SK-N-SH (cell line): ENCODE measurements around the gene PPP1R1A. TPM values are rescaled to one million over a fixed set of nuclear protein-coding genes. Genes with fewer than 3 reads are reported as not detected.

Experiments
- CTCF ChIA-PET: fragments of 300-600, 350-600 bp; formaldehyde crosslinking; extraction: SDS; loops from one replicate; lab custom pipeline; 2021; lab: Yijun Ruan, JAX
- POLR2A ChIA-PET: fragments of 350-600 bp; sonication (Branson Sonifier 250); formaldehyde crosslinking; extraction: SDS; loops from one replicate; lab custom pipeline; 2020; ENCODE audit warnings: antibody characterized with exemption, inconsistent platforms; lab: Yijun Ruan, JAX
- DNase-seq: peaks from one replicate; pipeline ENCODE4 v3.0.0; 2012
- H2AFZ ChIP-seq: fragments of 200-600 bp; sonication (generic); 2 replicates; pipeline ENCODE4 v1.8.1; 2016; ENCODE audit warnings: antibody characterized with exemption, mild to moderate bottlenecking, low read depth
- H3F3A ChIP-seq: fragments of 200-600 bp; sonication (generic); replicated peaks from 2 replicates; pipeline ENCODE3; 2016; ENCODE audit warnings: antibody characterized with exemption, mild to moderate bottlenecking; ENCODE audit not compliant: insufficient read depth
- H3K27ac ChIP-seq, 2 experiments: fragments of 200-500 bp in 1 of 2; fragments of 200-600 bp in 1 of 2; sonication (Bioruptor generic) in 1 of 2; sonication (generic), shearing (Covaris generic) in 1 of 2; 2 replicates each; pipeline versions ENCODE4 v1.5.1 to v1.6.1; 2014 to 2016; ENCODE audit warnings: low read depth in 2 of 2, inconsistent platforms in 1 of 2, low read length in 1 of 2, mild to moderate bottlenecking in 1 of 2, mixed read lengths in 1 of 2
- H3K27me3 ChIP-seq: fragments of 200-600 bp; sonication (generic), shearing (Covaris generic); 2 replicates; pipeline ENCODE4 v1.6.1; 2016; ENCODE audit warnings: mixed run types; ENCODE audit not compliant: insufficient read depth
- H3K36me3 ChIP-seq, 2 experiments: fragments of 200-500 bp in 1 of 2; fragments of 200-600 bp in 1 of 2; sonication (Bioruptor generic) in 1 of 2; sonication (generic) in 1 of 2; replicated peaks in 1 of 2; 2 replicates each; pipeline versions ENCODE3 to v1.5.1; 2014 to 2016; ENCODE audit warnings: low read length in 1 of 2, mild to moderate bottlenecking in 1 of 2; ENCODE audit not compliant: insufficient read depth in 2 of 2, control insufficient read depth in 1 of 2
- H3K4me1 ChIP-seq, 2 experiments: fragments of 200-500 bp in 1 of 2; fragments of 200-600 bp in 1 of 2; sonication (Bioruptor generic) in 1 of 2; sonication (generic), shearing (Covaris generic) in 1 of 2; 2 replicates each; pipeline versions ENCODE4 v1.5.1 to v1.6.1; 2014 to 2016; ENCODE audit warnings: low read depth in 1 of 2, low read length in 1 of 2, mixed run types in 1 of 2; ENCODE audit not compliant: insufficient read depth in 2 of 2, control insufficient read depth in 1 of 2
- H3K4me2 ChIP-seq: fragments of 200-600 bp; sonication (generic), shearing (Covaris generic); 2 replicates; pipeline ENCODE4 v1.6.1; 2017; ENCODE audit warnings: mixed run types
- H3K4me3 ChIP-seq, 2 experiments: fragments of 200-500 bp in 1 of 2; fragments of 200-600 bp in 1 of 2; sonication (Bioruptor generic) in 1 of 2; sonication (generic), shearing (Covaris generic) in 1 of 2; 2 replicates each; pipeline versions ENCODE4 v1.5.1 to v1.8.1; 2014 to 2016; ENCODE audit warnings: low read depth in 2 of 2, inconsistent platforms in 1 of 2, low read length in 1 of 2, mild to moderate bottlenecking in 1 of 2, mixed read lengths in 1 of 2, moderate library complexity in 1 of 2
- H3K79me2 ChIP-seq: fragments of 200-600 bp; sonication (generic); 2 replicates; pipeline ENCODE4 v1.8.1; 2017; ENCODE audit warnings: mild to moderate bottlenecking; ENCODE audit not compliant: insufficient read depth
- H3K9ac ChIP-seq: fragments of 200-600 bp; sonication (generic); 2 replicates; pipeline ENCODE4 v1.6.1; 2017; ENCODE audit warnings: mixed run types
- H3K9me2 ChIP-seq: fragments of 200-600 bp; sonication (generic); 2 replicates; pipeline ENCODE4 v1.6.1; 2017; ENCODE audit warnings: mixed run types
- H3K9me3 ChIP-seq: fragments of 200-600 bp; sonication (generic); 2 replicates; pipeline ENCODE4 v1.6.1; 2017; ENCODE audit warnings: mixed run types, mild to moderate bottlenecking, moderate library complexity
- H4K20me1 ChIP-seq: fragments of 200-600 bp; sonication (generic); 2 replicates; pipeline ENCODE4 v1.6.1; 2017; ENCODE audit warnings: mild to moderate bottlenecking, mixed run types; ENCODE audit not compliant: insufficient read depth
- CHD2 ChIP-seq: fragments of 150-350 bp; IDR thresholded peaks from 2 replicates; pipeline ENCODE4 v1.6.1; 2018; ENCODE audit warnings: low read length; ENCODE audit not compliant: partially characterized antibody
- ELF1 ChIP-seq: IDR thresholded peaks from 2 replicates; pipeline ENCODE4 v1.4.0; 2012
- FOSL2 ChIP-seq: IDR thresholded peaks from 2 replicates; pipeline ENCODE4 v1.4.0; 2012; ENCODE audit warnings: low read depth, mild to moderate bottlenecking, moderate library complexity, borderline replicate concordance
- FOXJ3 ChIP-seq: sonication (generic); formaldehyde crosslinking; IDR thresholded peaks from 2 replicates; pipeline ENCODE4 v1.5.1; 2020; ENCODE audit warnings: mild to moderate bottlenecking, missing genetic modification reagents
- MAX ChIP-seq: IDR thresholded peaks from 2 replicates; pipeline ENCODE4 v1.4.0; 2012; ENCODE audit warnings: low read depth
- MEF2A ChIP-seq: IDR thresholded peaks from 2 replicates; pipeline ENCODE4 v1.4.0; 2012; ENCODE audit warnings: low read depth, borderline replicate concordance
- MXI1 ChIP-seq: IDR thresholded peaks from 2 replicates; pipeline ENCODE4 v1.6.1; 2012; ENCODE audit warnings: mild to moderate bottlenecking, low read depth, low read length, improper control_type of control experiment
- NRF1 ChIP-seq: IDR thresholded peaks from 2 replicates; pipeline ENCODE4 v1.6.1; 2012; ENCODE audit warnings: low read depth, mild to moderate bottlenecking, low read length
- PBX3 ChIP-seq: IDR thresholded peaks from 2 replicates; pipeline ENCODE4; 2012
- POLR2AphosphoS5 ChIP-seq: IDR thresholded peaks from 2 replicates; pipeline ENCODE4 v1.6.1; 2012; ENCODE audit warnings: low read depth, low read length
- RAD21 ChIP-seq: IDR thresholded peaks from 2 replicates; pipeline ENCODE4 v1.6.1; 2012; ENCODE audit warnings: mild to moderate bottlenecking, low read length
- RCOR1 ChIP-seq: fragments of 150-350 bp; IDR thresholded peaks from 2 replicates; pipeline ENCODE4 v1.6.1; 2017; ENCODE audit warnings: antibody characterized with exemption, low read length
- RXRA ChIP-seq: IDR thresholded peaks from 2 replicates; pipeline ENCODE4 v1.4.0; 2012; ENCODE audit warnings: low read depth, mild to moderate bottlenecking, borderline replicate concordance
- SIN3A ChIP-seq: IDR thresholded peaks from 2 replicates; pipeline ENCODE4 v1.6.1; 2012; ENCODE audit warnings: low read depth, mild to moderate bottlenecking, low read length, moderate library complexity, borderline replicate concordance
- SMC3 ChIP-seq: IDR thresholded peaks from 2 replicates; pipeline ENCODE4 v1.6.1; 2012; ENCODE audit warnings: low read depth, low read length, improper control_type of control experiment
- TAF1 ChIP-seq: IDR thresholded peaks from 2 replicates; pipeline ENCODE4 v1.6.1; 2012; ENCODE audit warnings: low read depth, mild to moderate bottlenecking, low read length, moderate library complexity, borderline replicate concordance
- TCF12 ChIP-seq: IDR thresholded peaks from 2 replicates; pipeline ENCODE4 v1.4.0; 2012
- TEAD4 ChIP-seq: IDR thresholded peaks from 2 replicates; pipeline ENCODE4 v1.4.0; 2012; ENCODE audit warnings: mild to moderate bottlenecking, borderline replicate concordance; ENCODE audit not compliant: insufficient read depth
- USF2 ChIP-seq: fragments of 150-350 bp; IDR thresholded peaks from 2 replicates; pipeline ENCODE4 v1.6.1; 2017; ENCODE audit warnings: antibody characterized with exemption, low read length, low read depth, borderline replicate concordance
- ZBTB33 ChIP-seq: IDR thresholded peaks from 2 replicates; pipeline ENCODE4 v1.4.0; 2012; ENCODE audit warnings: low read depth, borderline replicate concordance
- WGBS: methylation state at CpG from one replicate; pipeline ENCODE4 v1.1.6; 2017; ENCODE audit warnings: low lambda C conversion rate; 5-methylcytosine and 5-hydroxymethylcytosine counted together
- polyA plus RNA-seq, 3 experiments: library from polyadenylated mRNA; depleted of rRNA; stranded (reverse); fragments of >200 nt; gene quantifications; 2 replicates each; pipeline ENCODE4 v1.2.3, GENCODE V29; 2012

The PPP1R1A gene
- polyA plus RNA-seq, 1 of the 3 experiments (the other 2 are of a cell fraction), result not detected

DNA sequence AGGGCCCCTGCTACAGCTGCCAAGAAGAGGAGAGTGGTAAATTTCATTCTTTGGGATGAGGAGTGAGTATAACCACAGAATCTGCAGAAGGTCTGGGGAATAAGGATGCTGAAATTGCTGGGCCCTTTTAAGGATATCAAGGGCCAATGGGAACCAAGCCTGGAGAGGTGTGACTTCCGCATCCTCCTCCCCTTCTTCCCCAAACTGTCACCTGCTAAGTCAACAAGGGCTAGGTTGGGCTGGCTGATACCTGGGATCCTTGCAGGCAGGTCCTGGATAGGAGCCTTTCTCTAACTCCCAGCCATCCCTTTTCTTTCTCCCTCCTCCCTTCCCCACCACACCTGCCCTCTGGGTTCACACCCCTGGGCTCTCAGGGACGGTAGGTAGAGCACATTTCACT is 46.3 kb upstream of the PPP1R1A start, which contains the start of gene LACRT (continued):
- no peak for TF ChIP-seq TCF12
- TF ChIP-seq RXRA, result no peak
- no peak for TF ChIP-seq RCOR1

GRCh38 chr12:54631988-54632728 is 43.7 kb upstream of the PPP1R1A start:
- Histone ChIP-seq H3K9me3 (no peaks in the 10 kb centered on the region), H2AFZ (no peak overlapping the region), H3K4me2 (no peak overlapping the region), H4K20me1 (no peaks in the 10 kb centered on the region), H3F3A (no peaks in the 10 kb centered on the region), H3K36me3 (no peaks in the 10 kb centered on the region), H3K9me2 (no peaks in the 10 kb centered on the region), H3K4me1 (no peaks in the 10 kb centered on the region), H3K9ac (no peak overlapping the region), H3K79me2 (no peaks in the 10 kb centered on the region), H3K27ac (no peak overlapping the region)
- ChIA-PET POLR2A (no interaction called here), CTCF (interaction anchor here (1.5 to 1.6 kb wide), 2 partner anchors 9 to 52 kb away, joined by 3 to 5 read pairs; no protein-coding TSS in a partner anchor)
- DNase-seq, result no peak
- TF ChIP-seq MEF2A, result no peak
- no peak for TF ChIP-seq POLR2AphosphoS5
- TF ChIP-seq SMC3, result no peak
- no peak for TF ChIP-seq CHD2
- no peak for TF ChIP-seq MXI1
- no peak for TF ChIP-seq SIN3A
- TF ChIP-seq RAD21, result no peak
- no peak for TF ChIP-seq RXRA
- TF ChIP-seq RCOR1, result no peak
- no peak for TF ChIP-seq NRF1
- no peak for TF ChIP-seq FOSL2
- no peak for TF ChIP-seq MAX
- TF ChIP-seq, all 33 proteins: peak for 0
- Histone ChIP-seq H3K27me3 (peaks cover 11% of the 10 kb centered on the region; the same call in 1 of the 2 replicates), H3K4me3 (no peak overlapping the region)
- WGBS, result 19% methylated on average over 8 of the region's 8 CpGs

GRCh38 chr12:54631551-54631950 is 43.1 kb upstream of the PPP1R1A start:
- no peaks in the 10 kb centered on the region for H3K9me2 ChIP-seq
- H3K36me3 ChIP-seq, result no peaks in the 10 kb centered on the region
- no peaks in the 10 kb centered on the region for H3F3A ChIP-seq
- no peaks in the 10 kb centered on the region for H3K4me1 ChIP-seq
- H2AFZ ChIP-seq, result no peak overlapping the region
- POLR2A ChIA-PET, result no interaction called here
- CTCF ChIA-PET, result interaction anchor here (1.5 to 1.6 kb wide), 2 partner anchors 8 to 52 kb away, joined by 3 to 5 read pairs; no protein-coding TSS in a partner anchor
- no peak overlapping the region for H3K9ac ChIP-seq
- DNase-seq, result no peak
- H3K9me3 ChIP-seq, result no peaks in the 10 kb centered on the region
- no peaks in the 10 kb centered on the region for H4K20me1 ChIP-seq
- no peaks in the 10 kb centered on the region for H3K79me2 ChIP-seq
- no peak overlapping the region for H3K4me2 ChIP-seq
- no peak overlapping the region for H3K27ac ChIP-seq
- H3K27me3 ChIP-seq, result peaks cover 11% of the 10 kb centered on the region; the same call in 1 of the 2 replicates
- H3K4me3 ChIP-seq, result no peak overlapping the region
- 10% methylated on average over 5 of the region's 5 CpGs for WGBS
- no peak for TF ChIP-seq RAD21
- no peak for TF ChIP-seq POLR2AphosphoS5
- no peak for TF ChIP-seq PBX3
- TF ChIP-seq FOSL2, result no peak
- TF ChIP-seq FOXJ3 (CRISPR knock-in tag), result no peak
- no peak for TF ChIP-seq ZBTB33
- no peak for TF ChIP-seq USF2
- no peak for TF ChIP-seq ELF1
- no peak for TF ChIP-seq TEAD4
- TF ChIP-seq TCF12, result no peak
- TF ChIP-seq TAF1, result no peak
- TF ChIP-seq CHD2, result no peak
